Measurements from ENCODE around the gene KPRP. TPM values are rescaled to one million over a fixed set of nuclear protein-coding genes. Genes with fewer than 3 reads are reported as not detected.

KPRP gene
- total and polyA plus RNA-seq, 2 experiments from 2014 or later, result not detected

- no peaks in the 10 kb centered on the region for H3K27me3 ChIP-seq (ENCODE audit: insufficient read depth)
- no peaks in the 10 kb centered on the region for H3K4me1 ChIP-seq (ENCODE audit: insufficient read depth)
- Mint-ChIP-seq H3K36me3 (ENCODE audit: low read depth) (no peaks in the 10 kb centered on the region), H3K27ac (no peak overlapping the region), H3K27me3 (ENCODE audit: insufficient read depth, low read depth, poor library complexity) (peaks cover 8% of the 10 kb centered on the region), H3K4me1 (no peaks in the 10 kb centered on the region), H3K9me3 (peaks cover 5% of the 10 kb centered on the region; the same call in 2 of the 3 replicates), H3K4me3 (no peak overlapping the region)
- peaks cover 2% of the 10 kb centered on the region; the same call in 1 of the 2 replicates for H3K9me2 ChIP-seq (ENCODE audit: insufficient read depth)
- H4K20me1 ChIP-seq (replicated peaks; ENCODE audit: insufficient read depth), result no peaks in the 10 kb centered on the region
- no peaks in the 10 kb centered on the region for H3K79me2 ChIP-seq (replicated peaks; ENCODE audit: insufficient read depth)
- H3K4me3 ChIP-seq, result no peak overlapping the region
- TF ChIP-seq ZNF462 (CRISPR knock-in tag; IDR thresholded peaks at IDR 0.05), result no peak
- peak; percentile 70 to 71 for TF ChIP-seq CTCF (conservative IDR thresholded peaks at IDR 0.05; ENCODE audit: low read depth in 2 of 2)
- TF ChIP-seq EZH2 (IDR thresholded peaks at IDR 0.05; ENCODE audit: low read depth, unreplicated experiment), result no peak
- H3F3A ChIP-seq (replicated peaks; ENCODE audit: low read depth), result no peaks in the 10 kb centered on the region
- no peaks in the 10 kb centered on the region for H3K36me3 ChIP-seq (ENCODE audit: insufficient read depth)
- peak overlapping the region; percentile 74; the same call in 1 of the 2 replicates for H2AFZ ChIP-seq
- ATAC-seq, result peak; percentile 86
- H3K4me2 ChIP-seq, result no peak overlapping the region
- peak; percentile 81 for DNase-seq (ENCODE audit: low spot score)
- no peak overlapping the region for H3K27ac ChIP-seq (ENCODE audit: low read depth)
Observed at GRCh38 chr1:152777510-152778137, 19.8 kb downstream of the KPRP start.

Data from GM23338 (cell line).